SHP77 treated with DMSO at 0.1 percent for 48 hours (cell line): ENCODE measurements around the gene TEAD4.

Source experiments
- DNase-seq: peaks from one replicate; lab custom pipeline; 2025; lab: John Stamatoyannopoulos, UW

TEAD4 gene

DNA sequence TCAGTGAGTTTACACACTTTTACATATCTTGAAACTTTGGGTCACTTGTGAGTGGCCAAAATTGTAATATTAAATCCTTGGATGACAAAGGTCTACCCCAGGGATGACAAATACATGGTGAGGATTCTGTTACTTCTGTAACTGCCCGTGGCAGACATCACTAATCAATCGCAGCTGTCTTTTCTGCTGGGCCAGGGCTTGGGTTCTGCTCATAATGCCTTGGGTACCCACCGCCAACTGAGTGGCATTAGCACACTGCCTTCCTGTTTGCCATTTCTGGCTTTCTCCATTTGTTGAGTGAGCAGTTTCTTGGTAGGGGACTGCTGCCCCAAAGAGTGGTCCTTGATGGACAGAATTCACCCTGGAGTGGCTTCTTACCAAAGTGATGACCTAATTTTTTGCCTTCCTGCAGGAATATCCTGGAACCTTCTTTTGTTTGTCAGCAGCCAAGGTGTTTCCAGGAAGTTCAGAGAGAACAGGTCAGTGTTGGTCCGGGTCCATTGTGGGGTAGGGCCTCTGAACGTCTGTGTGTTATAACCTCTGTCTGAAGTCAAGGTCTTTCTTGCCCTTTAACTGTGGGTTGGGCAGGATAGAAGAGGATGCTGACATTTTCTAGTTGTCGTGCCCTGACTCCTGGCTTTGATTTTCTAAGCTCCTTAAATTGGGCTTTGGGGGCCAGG is 124.2 kb downstream of the TEAD4 start:
- DNase-seq: no peak

DNA sequence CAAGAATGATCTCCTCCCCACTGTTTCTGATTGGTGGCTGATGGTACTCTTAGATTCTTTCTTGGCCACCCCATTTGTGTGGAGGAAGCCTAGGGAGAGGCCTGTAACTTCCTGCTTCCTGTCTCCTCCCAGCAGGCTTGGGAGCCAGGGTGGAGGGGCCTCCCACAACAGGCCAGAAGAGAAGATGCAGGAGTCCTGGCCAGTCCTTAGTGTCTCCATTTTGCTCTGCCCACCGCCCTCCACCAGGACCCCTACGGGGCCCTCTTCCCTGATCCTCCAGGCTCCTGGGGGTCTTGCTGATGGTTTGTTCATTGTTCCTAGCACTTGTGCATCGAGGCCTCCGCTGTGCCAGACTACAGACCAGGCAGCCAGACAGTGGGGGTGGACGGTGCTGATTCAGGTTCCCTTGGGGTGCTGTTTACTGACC is 124.7 kb downstream of the TEAD4 start:
- DNase-seq: no peak

DNA sequence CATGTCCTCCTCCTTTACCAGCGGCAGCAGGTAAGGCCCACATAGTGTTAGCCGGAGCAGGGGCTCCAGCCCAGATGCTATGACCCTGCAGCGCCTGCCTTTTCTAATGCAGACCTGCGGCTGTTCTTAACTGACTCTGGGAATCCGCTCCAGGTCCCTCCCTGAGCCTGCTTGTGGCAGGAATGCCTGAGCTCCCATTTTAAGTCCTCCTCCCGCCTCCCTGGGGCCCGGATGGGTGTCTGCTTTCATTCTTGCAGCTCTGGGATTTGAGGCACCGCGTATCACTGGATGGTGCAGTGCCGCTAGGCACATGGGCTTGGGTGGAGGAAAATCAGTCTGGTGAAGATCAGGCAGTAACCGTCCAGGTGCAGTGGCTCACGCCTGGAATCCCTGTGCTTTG is 125.5 kb downstream of the TEAD4 start:
- DNase-seq: no peak

DNA sequence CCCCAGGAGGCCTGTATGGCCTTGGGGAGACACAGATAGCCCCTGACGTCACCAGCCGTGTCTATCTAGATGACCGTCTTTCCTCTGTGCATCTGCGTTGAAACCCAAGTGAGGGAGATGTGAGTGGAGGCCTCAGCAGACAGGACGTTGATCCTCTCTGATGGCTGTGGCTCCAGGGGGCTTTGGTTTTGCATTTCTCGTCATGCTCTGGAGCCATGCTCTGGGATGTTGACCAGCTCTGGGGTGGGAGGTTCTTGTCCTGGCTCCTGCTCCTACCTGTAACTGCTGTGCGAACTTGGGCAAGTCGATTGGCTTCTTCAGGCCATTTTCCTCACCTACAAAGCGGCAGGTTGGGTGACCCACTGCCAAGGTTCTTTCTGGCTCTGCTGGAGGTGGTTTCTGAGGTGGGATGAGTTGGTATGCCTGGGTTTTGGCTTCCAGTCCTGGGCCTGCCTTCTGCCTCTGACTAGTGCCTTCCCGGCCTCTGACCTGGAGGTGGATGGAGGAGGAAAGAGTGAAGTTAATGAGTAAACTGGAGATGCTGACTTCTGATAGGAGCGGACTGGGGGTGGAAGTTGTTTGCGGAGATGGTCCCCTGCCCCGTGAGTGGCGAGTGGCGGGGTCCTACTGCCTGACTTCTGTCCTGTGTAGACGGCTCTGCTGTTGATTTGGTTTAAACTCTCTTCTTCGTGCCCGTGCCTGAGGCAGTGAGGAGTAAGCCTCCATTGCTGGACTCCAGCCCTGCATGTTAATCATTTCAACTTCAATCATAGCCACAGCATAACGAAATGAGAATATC is 126.3 kb downstream of the TEAD4 start:
- no peak for DNase-seq

DNA sequence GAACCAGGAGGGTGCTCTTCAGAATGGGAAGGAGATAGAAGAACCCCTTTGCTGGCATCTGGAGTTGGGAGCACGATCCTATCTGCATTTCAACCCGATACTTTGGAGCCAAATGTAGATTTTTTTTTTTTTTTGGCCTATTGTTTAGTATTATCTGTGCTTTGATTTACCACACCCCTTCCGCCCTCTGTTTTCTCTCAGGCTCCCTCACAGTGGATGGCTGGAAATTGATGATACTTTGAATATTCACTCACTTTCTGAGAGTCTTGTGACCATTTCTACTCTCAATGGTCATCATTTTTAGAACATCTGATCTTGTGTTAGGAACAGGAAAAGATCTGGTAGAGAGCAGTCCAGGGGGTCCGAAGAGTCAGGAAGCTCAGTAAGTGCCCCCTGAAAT is 127.0 kb downstream of the TEAD4 start:
- DNase-seq: no peak

DNA sequence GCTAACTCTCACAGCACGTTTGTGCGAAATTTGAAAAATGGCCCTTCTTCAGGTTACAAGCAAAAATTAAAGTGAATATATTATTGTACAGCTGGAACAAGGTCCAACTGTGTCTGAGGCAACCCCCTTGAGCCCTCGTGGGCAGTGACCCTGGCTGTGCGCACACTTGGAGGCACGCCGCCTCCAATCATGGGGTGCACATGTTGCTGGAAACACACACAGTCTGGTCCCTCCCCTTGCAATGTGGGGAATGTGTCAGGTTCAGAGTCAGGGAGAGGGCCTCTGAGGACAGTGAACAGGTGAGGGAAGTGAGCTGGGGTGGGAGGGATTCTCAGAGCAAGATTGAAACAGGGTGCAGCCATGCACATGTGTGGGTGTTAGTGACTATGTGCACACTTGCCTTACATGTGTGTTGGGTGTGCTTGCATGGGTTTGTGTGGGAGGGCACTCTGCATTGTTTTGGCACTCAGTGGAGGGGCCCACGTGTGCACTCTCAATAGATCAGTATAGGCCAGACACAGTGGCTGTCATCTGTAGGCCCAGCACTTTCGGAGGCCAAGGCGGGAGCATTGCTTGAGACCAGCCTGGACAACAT is 127.6 kb downstream of the TEAD4 start:
- DNase-seq: no peak

DNA sequence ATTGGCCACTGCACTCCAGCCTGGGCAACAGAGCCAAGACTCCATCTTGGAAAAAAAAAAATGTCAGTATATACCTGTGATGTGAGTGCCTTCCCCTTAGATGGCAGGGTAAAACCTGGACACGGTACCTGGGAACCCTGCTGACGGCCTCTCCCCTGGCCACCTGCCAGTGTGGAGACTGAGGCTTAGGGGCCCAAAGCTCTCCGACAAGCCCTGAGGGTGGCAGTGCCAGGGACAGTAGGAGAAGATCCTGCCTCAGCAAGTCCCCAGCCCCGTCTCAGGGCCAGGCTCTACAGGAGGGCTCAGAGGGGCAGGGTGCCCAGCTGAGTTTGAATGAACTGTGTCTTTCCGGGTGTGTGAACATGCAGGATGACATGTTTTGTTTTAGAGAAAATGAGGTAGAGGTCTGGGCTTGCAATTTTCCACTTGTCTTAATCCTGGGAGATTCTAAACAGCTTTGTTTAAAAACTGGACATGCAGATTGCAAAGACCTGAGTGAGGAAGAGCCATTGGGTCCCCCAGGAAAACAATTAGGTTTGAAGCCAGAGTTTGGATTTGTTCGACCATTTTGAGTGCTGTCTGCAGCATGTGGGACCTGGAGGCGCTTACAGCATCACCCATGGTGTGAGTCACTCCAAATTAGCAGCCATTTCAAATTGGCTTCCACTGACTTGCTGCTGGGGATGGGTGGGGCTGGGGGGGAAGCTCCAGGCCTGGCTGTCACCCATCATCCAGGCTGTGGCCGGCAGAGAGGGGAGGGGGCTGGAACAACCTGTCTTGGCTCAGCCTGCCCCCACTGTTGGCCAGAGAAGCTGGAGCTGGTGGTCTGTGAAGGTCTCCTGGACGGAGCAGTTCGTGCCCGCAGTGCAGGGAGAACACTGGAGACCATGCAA is 128.8 kb downstream of the TEAD4 start:
- DNase-seq: no peak

DNA sequence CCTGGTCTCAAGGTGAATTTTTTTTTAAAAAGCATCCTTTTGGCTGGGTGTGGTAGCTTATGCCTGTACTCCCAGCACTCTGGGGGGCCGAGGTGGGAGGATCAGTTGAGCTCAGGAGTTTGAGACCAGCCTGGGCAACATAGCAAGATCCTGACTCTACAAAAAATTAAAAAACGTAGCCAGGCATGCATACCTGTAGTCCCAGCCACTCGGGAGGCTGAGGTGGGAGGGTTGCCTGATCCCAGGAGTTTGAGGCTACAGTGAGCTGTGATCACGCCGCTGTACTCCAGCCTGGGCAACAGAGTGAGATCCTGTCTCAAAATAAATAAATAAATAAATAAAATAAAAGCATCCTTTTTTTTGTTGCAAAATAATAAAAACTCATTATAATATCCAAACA is 130.4 kb downstream of the TEAD4 start:
- DNase-seq: no peak
